Astrocyte of the spinal cord (primary cell): ENCODE measurements around the gene HELQ.

ENCODE experiments used
- DNase-seq: peaks from one replicate; pipeline ENCODE4 v3.0.0; 2011; ENCODE audit warnings: low read depth, low spot score
- H3K4me3 ChIP-seq: 2 replicates; pipeline ENCODE4 v1.5.1; 2011; ENCODE audit warnings: low read depth, mild to moderate bottlenecking, low read length, moderate library complexity
- CTCF ChIP-seq: IDR thresholded peaks from 2 replicates; pipeline ENCODE4 v1.5.1; 2012; ENCODE audit warnings: low read depth, mild to moderate bottlenecking, low read length, inconsistent platforms
- in situ Hi-C: cut with HindIII; loops from 2 replicates; pipeline ENCODE4 v1.10.0; 2017; ENCODE audit warnings: low sequenced_read_pairs

HELQ gene

GRCh38 chr4:83490876-83491450 lies 35.3 kb upstream of the HELQ start:
- DNase-seq: peak; percentile 41
- TF ChIP-seq CTCF: peak; percentile 91
- in situ Hi-C loops: no loop called here
- no peak overlapping the region for H3K4me3 ChIP-seq

- no peak overlapping the region for H3K4me3 ChIP-seq
- no peak for DNase-seq
- no peak for TF ChIP-seq CTCF
- in situ Hi-C loops: no loop called here
Measured at GRCh38 chr4:83489711-83490326, 34.2 kb upstream of the HELQ start.

- DNase-seq: no peak
Measured at GRCh38 chr4:83486457-83487129, 31.0 kb upstream of the HELQ start.

GRCh38 chr4:83484500-83485461 lies 29.2 kb upstream of the HELQ start, which contains the start of gene ABRAXAS1:
TSS of gene ABRAXAS1 (minus strand) at chr4:83485100. CDS start at chr4:83485072, 28 bp downstream.
- DNase-seq: peak; percentile 93
- TF ChIP-seq CTCF: no peak
- peak within 1 kb of the TSS; percentile 85 for H3K4me3 ChIP-seq
- in situ Hi-C loops: no loop called here

More at GRCh38 chr4:83486457-83487129, 31.0 kb upstream of the HELQ start:
- H3K4me3 ChIP-seq: no peak overlapping the region
- in situ Hi-C loops: no loop called here
- no peak for TF ChIP-seq CTCF

GRCh38 chr4:83473966-83474365 lies 18.3 kb upstream of the HELQ start:
- no peak overlapping the region for H3K4me3 ChIP-seq
- TF ChIP-seq CTCF: no peak
- no peak for DNase-seq
- in situ Hi-C loops: no loop called here

- no peak for TF ChIP-seq CTCF
- in situ Hi-C loops: no loop called here
- no peak overlapping the region for H3K4me3 ChIP-seq
- no peak for DNase-seq
Measured at GRCh38 chr4:83473423-83473822, 17.8 kb upstream of the HELQ start.
